ENCODE results near the gene APBA1. TPM values are rescaled to one million over a fixed set of nuclear protein-coding genes. Genes with fewer than 3 reads are reported as not detected.

APBA1 gene
- total RNA-seq, 4 donors from 2014 or later, result 3.3 to 9.7 (median 5.2) TPM

- Histone ChIP-seq H3K27me3 (no peaks in the 10 kb centered on the region), H3K4me3 (no peak overlapping the region), H3K4me1 (no peaks in the 10 kb centered on the region), H3K9me3 (no peaks in the 10 kb centered on the region), H3K36me3 (peaks cover 7 to 56% (median 22%) of the 10 kb centered on the region in 4 donors), H3K27ac (replicated peaks in 1 of 4) (no peak overlapping the region)
- TF ChIP-seq POLR2A (IDR thresholded peaks at IDR 0.05; ENCODE audit: low read depth), result no peak
- no peak for TF ChIP-seq POLR2AphosphoS5 (IDR thresholded peaks at IDR 0.05)
- TF ChIP-seq, protein P1, sequence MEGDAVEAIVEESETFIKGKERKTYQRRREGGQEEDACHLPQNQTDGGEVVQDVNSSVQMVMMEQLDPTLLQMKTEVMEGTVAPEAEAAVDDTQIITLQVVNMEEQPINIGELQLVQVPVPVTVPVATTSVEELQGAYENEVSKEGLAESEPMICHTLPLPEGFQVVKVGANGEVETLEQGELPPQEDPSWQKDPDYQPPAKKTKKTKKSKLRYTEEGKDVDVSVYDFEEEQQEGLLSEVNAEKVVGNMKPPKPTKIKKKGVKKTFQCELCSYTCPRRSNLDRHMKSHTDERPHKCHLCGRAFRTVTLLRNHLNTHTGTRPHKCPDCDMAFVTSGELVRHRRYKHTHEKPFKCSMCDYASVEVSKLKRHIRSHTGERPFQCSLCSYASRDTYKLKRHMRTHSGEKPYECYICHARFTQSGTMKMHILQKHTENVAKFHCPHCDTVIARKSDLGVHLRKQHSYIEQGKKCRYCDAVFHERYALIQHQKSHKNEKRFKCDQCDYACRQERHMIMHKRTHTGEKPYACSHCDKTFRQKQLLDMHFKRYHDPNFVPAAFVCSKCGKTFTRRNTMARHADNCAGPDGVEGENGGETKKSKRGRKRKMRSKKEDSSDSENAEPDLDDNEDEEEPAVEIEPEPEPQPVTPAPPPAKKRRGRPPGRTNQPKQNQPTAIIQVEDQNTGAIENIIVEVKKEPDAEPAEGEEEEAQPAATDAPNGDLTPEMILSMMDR (IDR thresholded peaks at IDR 0.05), result no peak
- intact Hi-C loops (cut with DNase I), result no loop called here
- no peak for DNase-seq (ENCODE audit: extremely low spot score)
- WGBS, result 97% methylated on average over 1 of the region's 1 CpG
Measured at GRCh38 chr9:69715825-69716224, 43.7 kb upstream of the APBA1 start.

- intact Hi-C loops (cut with DNase I), result no loop called here
- H3K4me1 ChIP-seq, result no peaks in the 10 kb centered on the region
- no peak for DNase-seq (ENCODE audit: extremely low spot score)
- 97% methylated on average over 3 of the region's 3 CpGs for WGBS
- TF ChIP-seq EP300 (IDR thresholded peaks at IDR 0.05) (no peak), POLR2A (IDR thresholded peaks at IDR 0.05; ENCODE audit: low read depth) (no peak), POLR2AphosphoS5 (IDR thresholded peaks at IDR 0.05) (no peak)
- TF ChIP-seq, protein P1 (IDR thresholded peaks at IDR 0.05), result no peak
- H3K9me3 ChIP-seq, result no peaks in the 10 kb centered on the region
- H3K27ac ChIP-seq (replicated peaks in 1 of 4), result no peak overlapping the region
- H3K4me3 ChIP-seq, result no peak overlapping the region
- no peaks in the 10 kb centered on the region for H3K27me3 ChIP-seq
- peaks cover 7 to 56% (median 21%) of the 10 kb centered on the region in 4 donors for H3K36me3 ChIP-seq
Measured at GRCh38 chr9:69715096-69715495, 42.9 kb upstream of the APBA1 start.

DNA sequence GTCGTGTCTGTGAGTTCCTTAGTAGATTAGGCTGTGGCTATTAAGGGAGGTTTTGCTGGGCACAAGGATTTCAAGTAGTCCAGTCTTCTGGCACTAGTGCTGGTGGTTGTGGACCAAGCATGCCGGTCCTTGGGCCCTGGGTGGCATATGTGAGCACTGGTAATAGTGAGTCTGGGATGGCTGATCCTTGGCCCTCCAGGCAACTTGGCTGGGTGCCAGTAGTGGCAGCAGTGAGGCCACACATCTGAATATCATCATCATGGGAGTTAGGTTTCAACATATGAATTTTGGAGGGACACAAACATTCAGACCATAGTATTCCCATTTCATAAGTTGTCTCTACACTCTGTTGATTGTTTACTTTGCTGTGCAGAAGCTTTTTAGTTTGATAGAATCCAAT is 25.3 kb upstream of the APBA1 start:
- Histone ChIP-seq H3K9me3 (peaks cover 0 to 40% (median 32%) of the 10 kb centered on the region in 4 donors), H3K4me1 (no peaks in the 10 kb centered on the region), H3K27me3 (no peaks in the 10 kb centered on the region), H3K4me3 (no peak overlapping the region), H3K36me3 (no peaks in the 10 kb centered on the region), H3K27ac (replicated peaks in 1 of 4) (no peak overlapping the region)
- intact Hi-C loops (cut with DNase I), result no loop called here
- no peak for DNase-seq (ENCODE audit: extremely low spot score)
- 84% methylated on average over 2 of the region's 2 CpGs for WGBS
- TF ChIP-seq EP300 (IDR thresholded peaks at IDR 0.05) (no peak), POLR2AphosphoS5 (IDR thresholded peaks at IDR 0.05) (no peak), POLR2A (IDR thresholded peaks at IDR 0.05; ENCODE audit: low read depth) (no peak)
- TF ChIP-seq, protein P1 (IDR thresholded peaks at IDR 0.05), result no peak

DNA sequence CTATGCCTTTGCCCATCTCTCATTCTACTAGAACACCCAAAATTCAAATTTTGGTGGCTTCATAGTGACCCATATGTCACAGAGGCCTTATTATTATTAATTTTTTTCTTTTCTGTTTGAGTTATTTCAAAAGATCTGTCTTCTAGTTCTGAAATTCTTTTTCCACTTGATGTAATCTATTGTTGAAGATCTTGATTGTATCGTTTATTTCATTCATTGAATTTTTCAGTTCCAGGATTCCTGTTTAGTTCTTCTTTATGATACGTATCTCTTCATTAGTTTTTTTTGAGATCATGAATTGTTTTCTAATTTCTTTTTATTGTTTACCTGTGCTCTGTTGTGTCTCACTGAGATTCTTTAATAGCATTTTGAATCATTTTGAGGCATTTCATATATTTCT is 24.6 kb upstream of the APBA1 start:
- Histone ChIP-seq H3K4me3 (no peak overlapping the region), H3K9me3 (peaks cover 0 to 33% (median 25%) of the 10 kb centered on the region in 4 donors), H3K4me1 (no peaks in the 10 kb centered on the region), H3K27me3 (no peaks in the 10 kb centered on the region), H3K27ac (replicated peaks in 1 of 4) (no peak overlapping the region), H3K36me3 (no peaks in the 10 kb centered on the region)
- intact Hi-C loops (cut with DNase I), result no loop called here
- DNase-seq (ENCODE audit: extremely low spot score), result no peak
- 94% methylated on average over 2 of the region's 2 CpGs for WGBS
- TF ChIP-seq POLR2AphosphoS5 (IDR thresholded peaks at IDR 0.05), result no peak
- no peak for TF ChIP-seq EP300 (IDR thresholded peaks at IDR 0.05)
- no peak for TF ChIP-seq POLR2A (IDR thresholded peaks at IDR 0.05; ENCODE audit: low read depth)
- TF ChIP-seq, protein P1 (IDR thresholded peaks at IDR 0.05), result no peak

DNA sequence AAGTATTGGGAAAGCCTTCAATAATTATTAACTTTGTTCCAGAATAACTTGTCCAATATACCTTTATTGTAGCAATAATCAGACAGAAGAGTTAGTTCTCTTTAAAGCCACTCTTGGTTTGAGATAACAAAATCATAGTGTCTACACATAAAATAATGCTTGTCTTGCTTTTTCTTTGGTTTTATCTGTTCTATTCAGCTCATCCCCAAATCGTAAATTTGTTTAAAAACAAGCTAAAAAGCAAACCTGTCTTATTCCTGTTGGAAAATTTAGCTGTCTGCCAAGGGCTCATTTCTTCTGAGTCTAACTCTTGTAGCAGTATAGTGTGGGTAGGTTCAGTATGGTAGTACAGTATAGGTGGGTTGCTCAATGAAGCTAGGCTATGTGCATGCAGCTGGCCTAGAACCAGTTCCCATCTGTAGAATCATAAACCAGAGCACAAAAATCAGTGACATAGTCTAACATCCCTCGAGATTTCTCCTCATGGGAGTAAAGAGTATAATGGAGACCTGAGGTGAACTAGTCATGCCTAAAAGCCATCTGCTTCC is 17.9 kb upstream of the APBA1 start:
- Histone ChIP-seq H3K27me3 (no peaks in the 10 kb centered on the region), H3K4me1 (no peaks in the 10 kb centered on the region), H3K9me3 (peaks cover 0 to under 1% (median 0%) of the 10 kb centered on the region in 4 donors), H3K27ac (replicated peaks in 1 of 4) (no peak overlapping the region), H3K4me3 (no peak overlapping the region), H3K36me3 (no peaks in the 10 kb centered on the region)
- no peak for TF ChIP-seq EP300 (IDR thresholded peaks at IDR 0.05)
- TF ChIP-seq, protein P1 (IDR thresholded peaks at IDR 0.05), result no peak
- no peak for TF ChIP-seq POLR2AphosphoS5 (IDR thresholded peaks at IDR 0.05)
- TF ChIP-seq POLR2A (IDR thresholded peaks at IDR 0.05; ENCODE audit: low read depth), result no peak
- intact Hi-C loops (cut with DNase I), result no loop called here
- 70% methylated on average over 2 of the region's 2 CpGs for WGBS
- no peak for DNase-seq (ENCODE audit: extremely low spot score)

Measured in esophagus muscularis mucosa (tissue), 4 donors.